ENCODE data around the gene IGF1R.
A peak's percentile ranks its signal among the peaks of the same experiment; 100 is the strongest.

Gene IGF1R

DNA sequence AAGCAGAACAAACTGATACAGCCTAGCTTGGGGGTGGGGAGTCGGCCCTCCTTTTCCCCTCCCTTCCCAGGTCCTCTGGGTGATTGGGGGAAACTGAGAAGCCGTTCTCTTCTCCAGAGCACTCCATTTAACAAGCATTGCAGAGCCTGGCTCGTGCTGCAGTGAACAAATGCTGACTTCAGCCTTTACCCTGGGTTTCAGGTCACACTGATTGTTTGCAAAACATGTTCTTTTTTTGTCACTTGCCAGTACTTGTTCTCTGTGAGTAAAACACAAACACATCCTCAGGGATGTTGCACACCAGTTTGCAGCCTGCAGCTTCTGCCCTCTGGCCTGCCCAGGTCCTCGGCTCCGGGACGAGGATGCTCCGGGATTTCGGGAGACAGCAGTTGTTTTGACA, 226.4 kb downstream of the IGF1R start:
- TF ChIP-seq CTCF (conservative IDR thresholded peaks at IDR 0.05), result no peak
- TF ChIP-seq ZFX (IDR thresholded peaks at IDR 0.05), result no peak
- no peak overlapping the region for H3K27ac ChIP-seq

DNA sequence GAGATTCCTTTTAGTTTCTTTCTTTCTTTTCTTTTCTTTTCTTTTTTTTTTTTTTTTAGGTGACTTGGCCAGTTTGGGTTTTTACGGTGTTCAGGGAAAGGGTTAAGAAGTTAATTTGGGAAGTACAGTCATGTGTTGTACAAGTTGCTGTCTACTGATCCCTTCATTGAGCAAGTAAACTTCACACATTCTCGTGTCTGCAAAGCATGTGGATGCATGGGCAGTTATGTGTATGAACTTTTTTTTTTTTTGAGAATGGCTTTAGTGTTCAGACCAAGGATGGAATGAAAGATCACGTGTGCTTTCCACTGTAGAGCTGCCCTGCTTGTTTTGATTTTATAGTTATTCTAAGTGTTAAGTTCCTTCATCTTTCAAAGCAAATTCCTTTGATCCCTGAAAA, 227.0 kb downstream of the IGF1R start:
- H3K27ac ChIP-seq, result no peak overlapping the region

GRCh38 chr15:98876451-98877369, 228.4 kb downstream of the IGF1R start:
- no peak overlapping the region for H3K27ac ChIP-seq
- no peak for TF ChIP-seq CTCF (conservative IDR thresholded peaks at IDR 0.05)
- TF ChIP-seq ZFX (IDR thresholded peaks at IDR 0.05), result no peak

More for the DNA sequence above, 227.0 kb downstream of the IGF1R start:
- TF ChIP-seq CTCF (conservative IDR thresholded peaks at IDR 0.05) (no peak), ZFX (IDR thresholded peaks at IDR 0.05) (no peak)

- no peak overlapping the region for H3K27ac ChIP-seq
- TF ChIP-seq ZFX (IDR thresholded peaks at IDR 0.05) (no peak), CTCF (conservative IDR thresholded peaks at IDR 0.05) (no peak)
These were observed 229.8 kb downstream of the IGF1R start for GRCh38 chr15:98878172-98878571.

- TF ChIP-seq ZFX (IDR thresholded peaks at IDR 0.05), result no peak
- TF ChIP-seq CTCF (conservative IDR thresholded peaks at IDR 0.05), result no peak
- H3K27ac ChIP-seq, result no peak overlapping the region
These were observed 230.5 kb downstream of the IGF1R start for GRCh38 chr15:98878862-98879261.

GRCh38 chr15:98881526-98882520, 233.5 kb downstream of the IGF1R start:
- TF ChIP-seq CTCF (conservative IDR thresholded peaks at IDR 0.05) (peak; percentile 82), ZFX (IDR thresholded peaks at IDR 0.05) (no peak)
- H3K27ac ChIP-seq, result no peak overlapping the region
